K562 (cell line): ENCODE measurements around the gene C2orf81. TPM values are rescaled to one million over a fixed set of nuclear protein-coding genes. Genes with fewer than 3 reads are reported as not detected.

Source experiments
- BRCA1 ChIP-seq, 2 experiments: fragments of 450-650 bp in 1 of 2; sonication (generic) in 1 of 2; formaldehyde crosslinking in 1 of 2; IDR thresholded peaks; 2 replicates each; pipeline versions ENCODE4 v1.5.0 to v1.6.1; 2017 to 2020; ENCODE audit warnings: mild to moderate bottlenecking in 1 of 2, missing genetic modification reagents in 1 of 2
- EWSR1 ChIP-seq: fragments of 450-650 bp; IDR thresholded peaks from 2 replicates; pipeline ENCODE4 v1.6.1; 2018; ENCODE audit warnings: borderline replicate concordance, mild to moderate bottlenecking, low read depth, moderate library complexity; ENCODE audit not compliant: partially characterized antibody
- FOXK2 ChIP-seq, 2 experiments: fragments of 450-650 bp; IDR thresholded peaks in 1 of 2; conservative IDR thresholded peaks in 1 of 2; 2 replicates each; pipeline ENCODE4 v1.6.1; 2016; ENCODE audit warnings: low read depth in 2 of 2, mild to moderate bottlenecking in 1 of 2
- HNRNPLL ChIP-seq: fragments of 200-400 bp; formaldehyde crosslinking; IDR thresholded peaks from 2 replicates; pipeline ENCODE4 v1.6.1; 2017; ENCODE audit warnings: low read length, low read depth, mild to moderate bottlenecking; ENCODE audit not compliant: poor library complexity, severe bottlenecking
- JUN ChIP-seq, 2 experiments: sonication (generic) in 1 of 2; formaldehyde crosslinking in 1 of 2; IDR thresholded peaks; 2 replicates each; pipeline versions ENCODE4 v1.6.1 to v1.8.0; 2012 to 2022; ENCODE audit warnings: borderline replicate concordance in 2 of 2, mild to moderate bottlenecking in 2 of 2, improper control_type of control experiment in 1 of 2, low read depth in 1 of 2, low read length in 1 of 2, missing genetic modification reagents in 1 of 2
- PKNOX1 ChIP-seq: fragments of 450-650 bp; IDR thresholded peaks from 2 replicates; pipeline ENCODE4 v1.6.1; 2016
- POLR2B ChIP-seq: fragments of 450-650 bp; IDR thresholded peaks from 2 replicates; pipeline ENCODE4 v1.6.1; 2018; ENCODE audit warnings: low read depth; ENCODE audit not compliant: partially characterized antibody
- POU5F1 ChIP-seq: fragments of 150-350 bp; IDR thresholded peaks from 2 replicates; pipeline ENCODE4 v1.6.1; 2014; ENCODE audit warnings: borderline replicate concordance, low read length, low read depth, mild to moderate bottlenecking; ENCODE audit not compliant: partially characterized antibody
- RBBP5 ChIP-seq: fragments of 200-600 bp; sonication (generic); IDR thresholded peaks from 2 replicates; pipeline ENCODE4 v1.6.1; 2012; ENCODE audit warnings: borderline replicate concordance, mild to moderate bottlenecking, low read length, control low read depth, inconsistent platforms; ENCODE audit not compliant: insufficient read depth, poor library complexity, severe bottlenecking
- SAP30 ChIP-seq: fragments of 200-600 bp; sonication (generic); IDR thresholded peaks from 2 replicates; pipeline ENCODE4 v1.6.1; 2012; ENCODE audit warnings: borderline replicate concordance, low read depth, mild to moderate bottlenecking, moderate library complexity, low read length, control low read depth, inconsistent platforms; ENCODE audit not compliant: insufficient read depth, poor library complexity, severe bottlenecking
- SIN3A ChIP-seq, 2 experiments: fragments of 150-350 bp in 1 of 2; IDR thresholded peaks; 2 replicates each; pipeline ENCODE4 v1.6.1; 2011 to 2016; ENCODE audit warnings: borderline replicate concordance in 2 of 2, low read depth in 2 of 2, low read length in 2 of 2, mild to moderate bottlenecking in 2 of 2, moderate library complexity in 2 of 2; ENCODE audit not compliant: control insufficient read depth in 1 of 2
- SLC30A9 ChIP-seq: fragments of 250-450 bp; sonication (Bioruptor Pico); IDR thresholded peaks from 2 replicates; pipeline ENCODE4 v1.8.0; 2022; ENCODE audit warnings: mild to moderate bottlenecking, moderate library complexity
- SRF ChIP-seq, 2 experiments: fragments of 250-450, 450-650 bp in 1 of 2; sonication (Bioruptor Pico) in 1 of 2; sonication (generic) in 1 of 2; formaldehyde crosslinking; IDR thresholded peaks; 2 replicates each; pipeline versions ENCODE4 v1.5.0 to v1.5.1; 2020 to 2022; ENCODE audit warnings: mild to moderate bottlenecking in 1 of 2, missing genetic modification reagents in 1 of 2
- STAT5A ChIP-seq: IDR thresholded peaks from 2 replicates; pipeline ENCODE4 v1.6.1; 2012; ENCODE audit warnings: low read length, inconsistent platforms, borderline replicate concordance
- TAL1 ChIP-seq: fragments of 450-650 bp; IDR thresholded peaks from 2 replicates; pipeline ENCODE4 v1.6.1; 2016; ENCODE audit warnings: mild to moderate bottlenecking
- YBX1 ChIP-seq: fragments of 450-650 bp; IDR thresholded peaks from 2 replicates; pipeline ENCODE4 v1.7.1; 2016; ENCODE audit warnings: mild to moderate bottlenecking
- ZBTB1 ChIP-seq: sonication (generic); formaldehyde crosslinking; IDR thresholded peaks from 2 replicates; pipeline ENCODE4 v1.8.1; 2023; ENCODE audit warnings: missing genetic modification reagents, low read depth, mild to moderate bottlenecking, borderline replicate concordance
- ZBTB5 ChIP-seq: fragments of 450-650 bp; IDR thresholded peaks from 2 replicates; pipeline ENCODE4 v1.6.1; 2017; ENCODE audit warnings: antibody characterized with exemption
- ZFX ChIP-seq: sonication (generic); formaldehyde crosslinking; IDR thresholded peaks from 2 replicates; pipeline ENCODE4 v1.8.0; 2022; ENCODE audit warnings: mild to moderate bottlenecking, missing genetic modification reagents, moderate library complexity
- ZNF436 ChIP-seq: fragments of 250-450, 450-650 bp; sonication (Bioruptor Pico); formaldehyde crosslinking; IDR thresholded peaks from 2 replicates; pipeline ENCODE4 v1.7.0; 2020; ENCODE audit warnings: mild to moderate bottlenecking
- polyA plus RNA-seq, 8 experiments: library from polyadenylated mRNA; depleted of rRNA in 4 of 8; stranded (reverse) in 5 of 8; unstranded in 3 of 8; fragments of >200 nt; fragmentation: Nextera tagmentation in 2 of 8; fragmentation: Illumina TruSeq in 1 of 8; extraction: Ambion mirVana in 2 of 8; extraction: Trizol in 1 of 8; gene quantifications; 2 replicates each; pipeline versions ENCODE4 v1.2.1 to v1.2.3, GENCODE V29; 2011 to 2014; ENCODE audit warnings: inconsistent platforms in 1 of 8, missing spikeins in 1 of 8
- total RNA-seq, 7 experiments: library from RNA; depleted of rRNA in 6 of 7; stranded (reverse); fragments of >200 nt in 6 of 7; fragmentation: Illumina TruSeq in 2 of 7; extraction: Trizol in 2 of 7; gene quantifications; 2 replicates each; pipeline versions ENCODE4 v1.2.1 to v1.2.3, GENCODE V29; 2011 to 2021; ENCODE audit warnings: low replicate concordance in 1 of 7
- TF ChIP-seq, protein P1 (sequence below): fragments of 250-450 bp; sonication (Bioruptor Pico); IDR thresholded peaks from 2 replicates; pipeline ENCODE4 v1.8.0; 2022; ENCODE audit warnings: moderate library complexity, mild to moderate bottlenecking, inconsistent platforms

C2orf81 gene
- total and polyA plus RNA-seq, 9 of the 15 experiments (the other 6 are each of a cell fraction or from before 2014, with no cell fraction given), result 0.06 TPM; not detected in 8

GRCh38 chr2:74454654-74455511 lies 33.5 kb upstream of the C2orf81 start, which contains the start of gene INO80B (continued):
- TF ChIP-seq SAP30, result peak; percentile 96
- TF ChIP-seq FOXK2 (conservative IDR thresholded peaks at IDR 0.05 in 1 of 2, IDR thresholded peaks at IDR 0.05 in 1 of 2; ENCODE audit: low read depth in 2 of 2), result peak; percentile 90 to 92
- TF ChIP-seq ZBTB5, result no peak
- TF ChIP-seq SIN3A (IDR thresholded peaks at IDR 0.05; ENCODE audit: borderline replicate concordance in 2 of 2, control insufficient read depth in 1 of 2, low read depth in 2 of 2, low read length in 2 of 2), result peak; percentile 98
- no peak; the same call in 1 of the 2 replicates for TF ChIP-seq ZFX (CRISPR knock-in tag)
- TF ChIP-seq ZBTB1 (CRISPR knock-in tag), result no peak
- peak; percentile 74; the same call in 1 of the 2 replicates for TF ChIP-seq JUN (IDR thresholded peaks at IDR 0.05; ENCODE audit: borderline replicate concordance, low read depth, low read length)
- no peak for TF ChIP-seq JUN (CRISPR knock-in tag; IDR thresholded peaks at IDR 0.05; ENCODE audit: borderline replicate concordance)
- peak; percentile 61; the same call in 1 of the 2 replicates for TF ChIP-seq PKNOX1
- peak; percentile 37 for TF ChIP-seq POLR2B
- TF ChIP-seq YBX1, result no peak
- TF ChIP-seq TAL1, result 0 out of 2 replicates have a peak, but pooled peaks have one; percentile 6
- TF ChIP-seq SLC30A9 (CRISPR knock-in tag), result no peak
- TF ChIP-seq EWSR1, result no peak
- no peak; the same call in 1 of the 2 replicates for TF ChIP-seq STAT5A
- no peak for TF ChIP-seq RBBP5
- no peak for TF ChIP-seq ZNF436 (CRISPR knock-in tag)
- no peak for TF ChIP-seq BRCA1 (IDR thresholded peaks at IDR 0.05)
- no peak for TF ChIP-seq BRCA1 (CRISPR knock-in tag; IDR thresholded peaks at IDR 0.05)
- peak; percentile 96 for TF ChIP-seq HNRNPLL
- TF ChIP-seq, protein P1, sequence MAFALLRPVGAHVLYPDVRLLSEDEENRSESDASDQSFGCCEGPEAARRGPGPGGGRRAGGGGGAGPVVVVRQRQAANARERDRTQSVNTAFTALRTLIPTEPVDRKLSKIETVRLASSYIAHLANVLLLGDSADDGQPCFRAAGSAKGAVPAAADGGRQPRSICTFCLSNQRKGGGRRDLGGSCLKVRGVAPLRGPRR, result 0 out of 2 replicates have a peak, but pooled peaks have one; percentile 18
- TF ChIP-seq SRF (CRISPR knock-in tag; IDR thresholded peaks at IDR 0.05), result peak in 1 of 2 experiments; percentile 77; a peak in 1 of 4 replicates
- TF ChIP-seq POU5F1, result peak; percentile 88
